K562 (cell line): ENCODE data around the gene TMEM127. TPM values are rescaled to one million over a fixed set of nuclear protein-coding genes. Genes with fewer than 3 reads are reported as not detected.

Source experiments
- CTBP1 ChIP-seq: fragments of 450-650 bp; IDR thresholded peaks from 2 replicates; pipeline ENCODE4 v1.6.1; 2016; ENCODE audit warnings: borderline replicate concordance
- DPF2 ChIP-seq: fragments of 450-650 bp; IDR thresholded peaks from 2 replicates; pipeline ENCODE4 v1.6.1; 2016
- HCFC1 ChIP-seq: IDR thresholded peaks from 2 replicates; pipeline ENCODE4 v1.6.1; 2012; ENCODE audit warnings: low read depth, low read length, improper control_type of control experiment
- HDAC6 ChIP-seq: IDR thresholded peaks from 2 replicates; pipeline ENCODE4 v1.6.1; 2012; ENCODE audit warnings: low read depth, mild to moderate bottlenecking, control low read depth, inconsistent platforms, low read length, moderate library complexity
- JUN ChIP-seq, 2 experiments: sonication (generic) in 1 of 2; formaldehyde crosslinking in 1 of 2; IDR thresholded peaks; 2 replicates each; pipeline versions ENCODE4 v1.6.1 to v1.8.0; 2012 to 2022; ENCODE audit warnings: borderline replicate concordance in 2 of 2, mild to moderate bottlenecking in 2 of 2, improper control_type of control experiment in 1 of 2, low read depth in 1 of 2, low read length in 1 of 2, missing genetic modification reagents in 1 of 2
- LEF1 ChIP-seq: fragments of 450-650 bp; IDR thresholded peaks from 2 replicates; pipeline ENCODE4 v1.6.1; 2016; ENCODE audit warnings: mild to moderate bottlenecking
- MTA3 ChIP-seq: fragments of 450-650 bp; formaldehyde crosslinking; IDR thresholded peaks from 2 replicates; pipeline ENCODE4 v1.6.1; 2017; ENCODE audit warnings: mild to moderate bottlenecking, borderline replicate concordance
- NR1H2 ChIP-seq: sonication (generic); formaldehyde crosslinking; IDR thresholded peaks from 2 replicates; pipeline ENCODE4 v1.4.0; 2020; ENCODE audit warnings: mild to moderate bottlenecking, missing genetic modification reagents
- NRF1 ChIP-seq, 2 experiments: fragments of 450-650 bp; IDR thresholded peaks in 1 of 2; conservative IDR thresholded peaks in 1 of 2; 2 replicates each; pipeline ENCODE4 v1.6.1; 2014; ENCODE audit warnings: mild to moderate bottlenecking in 2 of 2
- RBFOX2 ChIP-seq: fragments of 200-400 bp; formaldehyde crosslinking; IDR thresholded peaks from 2 replicates; pipeline ENCODE4 v1.6.1; 2017; ENCODE audit warnings: low read depth, mild to moderate bottlenecking, low read length, moderate library complexity
- ZNF184 ChIP-seq: sonication (generic); formaldehyde crosslinking; IDR thresholded peaks from 2 replicates; pipeline ENCODE4 v1.5.0; 2020; ENCODE audit warnings: missing genetic modification reagents
- polyA plus RNA-seq, 8 experiments: library from polyadenylated mRNA; depleted of rRNA in 4 of 8; stranded (reverse) in 5 of 8; unstranded in 3 of 8; fragments of >200 nt; fragmentation: Nextera tagmentation in 2 of 8; fragmentation: Illumina TruSeq in 1 of 8; extraction: Ambion mirVana in 2 of 8; extraction: Trizol in 1 of 8; gene quantifications; 2 replicates each; pipeline versions ENCODE4 v1.2.1 to v1.2.3, GENCODE V29; 2011 to 2014; ENCODE audit warnings: inconsistent platforms in 1 of 8, missing spikeins in 1 of 8
- total RNA-seq, 7 experiments: library from RNA; depleted of rRNA in 6 of 7; stranded (reverse); fragments of >200 nt in 6 of 7; fragmentation: Illumina TruSeq in 2 of 7; extraction: Trizol in 2 of 7; gene quantifications; 2 replicates each; pipeline versions ENCODE4 v1.2.1 to v1.2.3, GENCODE V29; 2011 to 2021; ENCODE audit warnings: low replicate concordance in 1 of 7
- TF ChIP-seq, protein P1 (sequence below): fragments of 450-650 bp; IDR thresholded peaks from 2 replicates; pipeline ENCODE4 v1.6.1; 2014; ENCODE audit warnings: low read depth, mild to moderate bottlenecking, moderate library complexity, borderline replicate concordance
- TF ChIP-seq, protein P2 (sequence below): fragments of 450-650 bp; IDR thresholded peaks from 2 replicates; pipeline ENCODE4 v1.6.1; 2017; ENCODE audit warnings: antibody characterized with exemption, mild to moderate bottlenecking
- TF ChIP-seq, protein P3 (sequence below): fragments of 200-800 bp; sonication (Bioruptor generic); IDR thresholded peaks from 2 replicates; pipeline ENCODE4 v1.6.1; 2017; ENCODE audit warnings: missing genetic modification characterization, missing compliant biosample characterization
- TF ChIP-seq, protein P4 (sequence below): fragments of 250-450 bp; sonication (Bioruptor Pico); IDR thresholded peaks from 2 replicates; pipeline ENCODE4 v1.8.0; 2021; ENCODE audit warnings: borderline replicate concordance, mild to moderate bottlenecking, moderate library complexity; ENCODE audit not compliant: poor library complexity, severe bottlenecking

TMEM127 gene
- total and polyA plus RNA-seq, 9 of the 15 experiments (the other 6 are each of a cell fraction or from before 2014, with no cell fraction given): 1.7 to 20.0 (median 9.9) TPM

DNA sequence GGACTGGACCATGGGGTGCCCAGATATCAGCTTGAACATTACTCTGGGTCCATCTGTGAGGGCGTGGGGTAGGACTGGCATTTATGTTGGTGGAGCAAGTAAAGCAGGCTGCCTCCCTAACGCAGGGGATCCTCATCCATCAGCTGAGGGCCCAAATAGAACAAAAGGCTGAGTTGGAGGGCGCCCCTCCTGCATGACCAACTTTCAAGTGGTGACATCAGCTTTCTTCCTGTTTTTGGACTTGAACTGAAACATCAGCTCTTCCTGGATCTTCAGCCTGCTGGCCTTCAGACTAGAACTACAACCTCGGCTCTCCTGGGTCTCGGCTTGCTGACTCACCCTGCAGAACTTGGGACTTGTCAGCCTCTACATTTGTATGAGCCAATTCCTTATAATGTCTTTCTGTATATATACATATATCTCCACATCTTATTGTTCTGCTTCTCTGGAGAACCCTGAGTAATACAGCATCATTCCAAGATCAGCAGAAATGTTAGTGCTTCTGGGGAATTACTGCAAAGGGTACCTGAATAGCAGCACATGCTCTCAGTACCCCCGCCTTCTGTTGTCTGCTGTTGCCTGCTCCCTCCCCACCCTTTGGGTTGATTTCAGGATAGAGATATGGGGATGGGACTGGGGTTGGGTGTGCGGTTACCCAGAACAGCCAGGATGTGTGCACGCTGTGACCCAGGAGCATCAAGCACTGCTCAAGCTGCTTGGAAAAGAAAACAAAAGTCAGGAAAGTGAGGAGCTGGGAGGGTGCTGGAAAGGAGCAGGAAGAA, 20.0 kb downstream of the TMEM127 start (continued):
- TF ChIP-seq, protein P1, sequence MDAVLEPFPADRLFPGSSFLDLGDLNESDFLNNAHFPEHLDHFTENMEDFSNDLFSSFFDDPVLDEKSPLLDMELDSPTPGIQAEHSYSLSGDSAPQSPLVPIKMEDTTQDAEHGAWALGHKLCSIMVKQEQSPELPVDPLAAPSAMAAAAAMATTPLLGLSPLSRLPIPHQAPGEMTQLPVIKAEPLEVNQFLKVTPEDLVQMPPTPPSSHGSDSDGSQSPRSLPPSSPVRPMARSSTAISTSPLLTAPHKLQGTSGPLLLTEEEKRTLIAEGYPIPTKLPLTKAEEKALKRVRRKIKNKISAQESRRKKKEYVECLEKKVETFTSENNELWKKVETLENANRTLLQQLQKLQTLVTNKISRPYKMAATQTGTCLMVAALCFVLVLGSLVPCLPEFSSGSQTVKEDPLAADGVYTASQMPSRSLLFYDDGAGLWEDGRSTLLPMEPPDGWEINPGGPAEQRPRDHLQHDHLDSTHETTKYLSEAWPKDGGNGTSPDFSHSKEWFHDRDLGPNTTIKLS: peak; percentile 26; the same call in 1 of the 2 replicates
- no peak for TF ChIP-seq MTA3
- peak; percentile 28; the same call in 1 of the 2 replicates for TF ChIP-seq DPF2
- peak; percentile 15; the same call in 1 of the 2 replicates for TF ChIP-seq CTBP1
- peak; percentile 75 for TF ChIP-seq JUN (IDR thresholded peaks at IDR 0.05; ENCODE audit: borderline replicate concordance, low read depth, low read length)
- no peak for TF ChIP-seq JUN (CRISPR knock-in tag; IDR thresholded peaks at IDR 0.05; ENCODE audit: borderline replicate concordance)
- TF ChIP-seq ZNF184 (CRISPR knock-in tag): no peak
- TF ChIP-seq HCFC1: peak; percentile 25; the same call in 1 of the 2 replicates
- TF ChIP-seq, protein P2, sequence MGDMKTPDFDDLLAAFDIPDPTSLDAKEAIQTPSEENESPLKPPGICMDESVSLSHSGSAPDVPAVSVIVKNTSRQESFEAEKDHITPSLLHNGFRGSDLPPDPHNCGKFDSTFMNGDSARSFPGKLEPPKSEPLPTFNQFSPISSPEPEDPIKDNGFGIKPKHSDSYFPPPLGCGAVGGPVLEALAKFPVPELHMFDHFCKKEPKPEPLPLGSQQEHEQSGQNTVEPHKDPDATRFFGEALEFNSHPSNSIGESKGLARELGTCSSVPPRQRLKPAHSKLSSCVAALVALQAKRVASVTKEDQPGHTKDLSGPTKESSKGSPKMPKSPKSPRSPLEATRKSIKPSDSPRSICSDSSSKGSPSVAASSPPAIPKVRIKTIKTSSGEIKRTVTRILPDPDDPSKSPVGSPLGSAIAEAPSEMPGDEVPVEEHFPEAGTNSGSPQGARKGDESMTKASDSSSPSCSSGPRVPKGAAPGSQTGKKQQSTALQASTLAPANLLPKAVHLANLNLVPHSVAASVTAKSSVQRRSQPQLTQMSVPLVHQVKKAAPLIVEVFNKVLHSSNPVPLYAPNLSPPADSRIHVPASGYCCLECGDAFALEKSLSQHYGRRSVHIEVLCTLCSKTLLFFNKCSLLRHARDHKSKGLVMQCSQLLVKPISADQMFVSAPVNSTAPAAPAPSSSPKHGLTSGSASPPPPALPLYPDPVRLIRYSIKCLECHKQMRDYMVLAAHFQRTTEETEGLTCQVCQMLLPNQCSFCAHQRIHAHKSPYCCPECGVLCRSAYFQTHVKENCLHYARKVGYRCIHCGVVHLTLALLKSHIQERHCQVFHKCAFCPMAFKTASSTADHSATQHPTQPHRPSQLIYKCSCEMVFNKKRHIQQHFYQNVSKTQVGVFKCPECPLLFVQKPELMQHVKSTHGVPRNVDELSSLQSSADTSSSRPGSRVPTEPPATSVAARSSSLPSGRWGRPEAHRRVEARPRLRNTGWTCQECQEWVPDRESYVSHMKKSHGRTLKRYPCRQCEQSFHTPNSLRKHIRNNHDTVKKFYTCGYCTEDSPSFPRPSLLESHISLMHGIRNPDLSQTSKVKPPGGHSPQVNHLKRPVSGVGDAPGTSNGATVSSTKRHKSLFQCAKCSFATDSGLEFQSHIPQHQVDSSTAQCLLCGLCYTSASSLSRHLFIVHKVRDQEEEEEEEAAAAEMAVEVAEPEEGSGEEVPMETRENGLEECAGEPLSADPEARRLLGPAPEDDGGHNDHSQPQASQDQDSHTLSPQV: peak; percentile 69; the same call in 1 of the 2 replicates
- TF ChIP-seq, protein P3, sequence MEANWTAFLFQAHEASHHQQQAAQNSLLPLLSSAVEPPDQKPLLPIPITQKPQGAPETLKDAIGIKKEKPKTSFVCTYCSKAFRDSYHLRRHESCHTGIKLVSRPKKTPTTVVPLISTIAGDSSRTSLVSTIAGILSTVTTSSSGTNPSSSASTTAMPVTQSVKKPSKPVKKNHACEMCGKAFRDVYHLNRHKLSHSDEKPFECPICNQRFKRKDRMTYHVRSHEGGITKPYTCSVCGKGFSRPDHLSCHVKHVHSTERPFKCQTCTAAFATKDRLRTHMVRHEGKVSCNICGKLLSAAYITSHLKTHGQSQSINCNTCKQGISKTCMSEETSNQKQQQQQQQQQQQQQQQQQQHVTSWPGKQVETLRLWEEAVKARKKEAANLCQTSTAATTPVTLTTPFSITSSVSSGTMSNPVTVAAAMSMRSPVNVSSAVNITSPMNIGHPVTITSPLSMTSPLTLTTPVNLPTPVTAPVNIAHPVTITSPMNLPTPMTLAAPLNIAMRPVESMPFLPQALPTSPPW (CRISPR knock-in tag): peak; percentile 42; the same call in 1 of the 2 replicates
- no peak for TF ChIP-seq NR1H2 (CRISPR knock-in tag)
- TF ChIP-seq RBFOX2: 0 out of 2 replicates have a peak, but pooled peaks have one; percentile 15
- TF ChIP-seq, protein P4, sequence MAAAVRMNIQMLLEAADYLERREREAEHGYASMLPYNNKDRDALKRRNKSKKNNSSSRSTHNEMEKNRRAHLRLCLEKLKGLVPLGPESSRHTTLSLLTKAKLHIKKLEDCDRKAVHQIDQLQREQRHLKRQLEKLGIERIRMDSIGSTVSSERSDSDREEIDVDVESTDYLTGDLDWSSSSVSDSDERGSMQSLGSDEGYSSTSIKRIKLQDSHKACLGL (CRISPR knock-in tag): no peak
- peak; percentile 15; the same call in 1 of the 2 replicates for TF ChIP-seq LEF1
- TF ChIP-seq HDAC6: no peak
- no peak for TF ChIP-seq NRF1 (conservative IDR thresholded peaks at IDR 0.05 in 1 of 2, IDR thresholded peaks at IDR 0.05 in 1 of 2)
